ENCODE data around the gene ISG20L2.

DNA sequence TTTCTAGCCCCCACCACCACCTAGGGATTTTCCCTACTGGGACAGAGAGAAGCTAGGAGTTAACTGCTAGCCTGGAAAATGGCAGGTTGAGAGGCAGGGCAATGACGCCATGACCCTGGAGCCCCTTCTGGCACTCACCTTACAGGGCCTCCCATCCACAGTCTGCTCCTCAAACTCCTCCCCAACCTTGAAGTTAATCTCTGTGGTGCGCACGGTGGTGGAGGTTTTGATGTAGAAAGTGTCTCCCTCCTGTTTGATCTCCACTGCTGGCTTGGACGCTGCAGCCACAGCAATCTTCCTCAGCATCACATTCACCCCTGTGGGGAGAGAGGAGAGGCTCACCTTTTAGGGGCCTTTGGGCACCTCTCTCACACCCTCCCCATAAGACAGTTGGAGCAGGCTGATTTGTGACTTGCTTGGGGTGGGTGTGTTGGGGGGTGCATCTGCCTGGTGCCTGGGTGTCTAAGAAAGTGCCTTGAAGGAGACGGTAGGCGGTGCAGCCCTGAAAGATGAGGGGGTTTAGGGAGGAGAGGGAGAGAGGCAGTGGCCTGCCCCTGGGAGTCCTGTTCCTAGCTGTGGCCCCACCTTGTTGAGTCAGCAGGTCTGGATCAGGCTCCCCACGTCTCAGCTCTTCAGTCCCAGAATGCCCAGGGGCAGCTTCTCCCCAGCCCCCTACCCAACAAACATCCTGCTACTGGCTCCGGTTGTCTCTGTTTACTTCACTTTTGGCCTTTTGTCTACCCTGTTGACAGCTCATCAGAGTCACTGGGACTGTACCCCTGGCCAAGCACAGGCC is 27.6 kb downstream of the ISG20L2 start:
- TF ChIP-seq, protein P1, sequence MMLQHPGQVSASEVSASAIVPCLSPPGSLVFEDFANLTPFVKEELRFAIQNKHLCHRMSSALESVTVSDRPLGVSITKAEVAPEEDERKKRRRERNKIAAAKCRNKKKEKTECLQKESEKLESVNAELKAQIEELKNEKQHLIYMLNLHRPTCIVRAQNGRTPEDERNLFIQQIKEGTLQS (IDR thresholded peaks at IDR 0.05), result no peak
- no peak for TF ChIP-seq SIN3A (IDR thresholded peaks at IDR 0.05; ENCODE audit: low read depth)
- no peak for TF ChIP-seq EZH2phosphoT487 (IDR thresholded peaks at IDR 0.05; ENCODE audit: borderline replicate concordance)
- no peak for TF ChIP-seq CEBPB (IDR thresholded peaks at IDR 0.05; ENCODE audit: low read depth)
- no peak for TF ChIP-seq POLR2A (IDR thresholded peaks at IDR 0.05; ENCODE audit: borderline replicate concordance, extremely low read depth, insufficient read depth, insufficient read length)
- TF ChIP-seq CTCF (IDR thresholded peaks at IDR 0.05 in 2 of 3, conservative IDR thresholded peaks at IDR 0.05 in 1 of 3; ENCODE audit: borderline replicate concordance in 1 of 3, insufficient read depth in 1 of 3, low read depth in 2 of 3, low read length in 2 of 3), result no peak
- TF ChIP-seq MAX (IDR thresholded peaks at IDR 0.05), result no peak
- no peak for TF ChIP-seq ZBTB33 (IDR thresholded peaks at IDR 0.05; ENCODE audit: extremely low read depth, insufficient replicate concordance, low read length)
- no peak for TF ChIP-seq FOSL1 (IDR thresholded peaks at IDR 0.05; ENCODE audit: low read depth)
- no peak for TF ChIP-seq JUND (IDR thresholded peaks at IDR 0.05)

All from HCT116 (cell line).